ENCODE results near the gene MDP1.
A peak's percentile ranks its signal among the peaks of the same experiment; 100 is the strongest.

Gene MDP1
- total RNA-seq = 0 reads per million in 2 donors

DNA sequence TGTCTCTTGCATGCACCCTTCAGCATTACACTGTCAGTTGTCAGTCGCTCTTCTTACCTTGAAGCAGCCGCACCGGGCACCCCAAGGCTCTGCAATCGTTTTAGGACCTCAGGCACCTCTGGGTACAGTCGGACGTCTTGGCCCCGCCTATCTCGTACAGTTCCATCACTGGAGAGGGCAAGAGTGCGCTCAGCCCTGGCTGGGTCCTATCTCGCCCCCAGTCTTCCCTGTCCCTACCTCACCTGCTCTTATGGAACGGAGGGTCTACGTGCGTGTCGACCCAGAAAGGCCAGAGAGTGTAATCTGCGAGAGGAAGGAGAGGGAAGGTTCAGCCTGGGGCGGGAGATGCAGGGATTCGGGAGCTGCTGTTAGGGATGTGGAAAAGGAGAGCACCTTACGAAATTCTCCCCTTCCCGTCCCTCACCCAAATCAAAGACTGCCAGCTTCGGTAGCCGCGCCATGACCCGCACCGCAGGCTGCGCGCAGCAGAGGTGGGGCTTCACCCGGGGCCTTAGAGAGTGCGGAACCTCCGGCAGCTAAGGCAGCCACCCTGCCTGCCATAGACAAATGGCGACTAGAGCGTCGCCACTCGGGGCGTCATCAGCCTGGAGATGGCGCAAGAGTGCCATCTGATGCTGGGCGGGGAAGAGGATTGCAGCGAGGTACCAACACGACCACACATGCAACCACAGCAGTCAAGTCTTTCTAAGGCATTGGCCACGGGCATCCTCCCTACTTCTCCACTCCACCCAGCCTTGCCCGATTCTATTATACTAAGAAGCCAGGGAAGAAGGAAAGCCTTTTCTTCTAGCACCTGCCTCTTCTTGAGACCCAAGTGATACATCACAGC lies at the start of gene MDP1:
Gene MDP1, minus strand, starts transcription at position 572 of the 850 bp plus-strand sequence. Its CDS starts 111 bp downstream, at position 461.
- peak; percentile 78 for DNase-seq

GRCh38 chr14:24264298-24264697 lies 48.4 kb upstream of the MDP1 start:
- DNase-seq = no peak

DNA sequence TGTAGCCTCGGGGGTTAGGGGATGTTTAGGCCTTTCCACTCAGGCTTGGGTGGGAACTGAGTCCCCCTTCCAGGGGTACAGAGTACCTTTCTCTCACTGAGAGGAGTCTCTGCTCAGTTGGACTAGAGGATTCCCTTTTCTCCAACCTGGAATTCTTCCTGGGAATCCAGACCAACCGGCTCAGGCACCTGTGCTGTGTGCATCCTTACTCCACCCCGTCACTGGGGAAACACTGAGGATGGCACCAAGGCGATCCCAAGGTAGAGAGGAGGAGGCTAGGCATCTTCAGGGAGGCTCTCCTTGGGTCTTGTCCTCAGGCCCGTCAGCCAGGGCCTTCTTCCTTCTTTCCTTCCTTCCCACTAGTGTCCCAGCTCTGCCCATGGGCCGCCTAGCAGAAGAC lies 48.0 kb upstream of the MDP1 start:
- DNase-seq = no peak

- no peak for DNase-seq
Observed at GRCh38 chr14:24262821-24263733, 47.2 kb upstream of the MDP1 start, which contains the start of gene TGM1. TGM1 (minus strand) TSS chr14:24263177; CDS start chr14:24262352, 825 bp downstream.

DNA sequence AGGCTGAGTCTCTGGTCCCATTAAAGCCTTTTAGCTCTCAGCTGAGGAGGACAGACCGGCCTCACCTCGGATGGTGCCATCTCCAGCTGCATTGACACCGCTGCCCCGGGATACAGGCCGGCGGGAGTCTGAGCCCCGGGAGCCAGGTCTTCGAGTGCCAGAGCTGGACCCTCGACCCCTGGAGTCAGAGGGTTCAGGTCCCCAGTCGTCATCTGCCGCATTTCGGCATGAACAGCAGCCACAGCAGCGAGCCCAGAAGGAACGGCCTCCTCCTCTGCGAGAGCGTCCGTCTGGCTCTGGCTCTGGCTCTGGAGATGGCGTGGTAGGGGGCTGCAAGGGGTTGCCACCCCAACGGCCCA lies 46.1 kb upstream of the MDP1 start:
- no peak for DNase-seq

GRCh38 chr14:24261256-24261968 lies 45.5 kb upstream of the MDP1 start:
- no peak for DNase-seq

GRCh38 chr14:24260780-24261157 lies 44.9 kb upstream of the MDP1 start:
- no peak for DNase-seq

GRCh38 chr14:24260026-24260779 lies 44.3 kb upstream of the MDP1 start:
- DNase-seq = no peak

DNA sequence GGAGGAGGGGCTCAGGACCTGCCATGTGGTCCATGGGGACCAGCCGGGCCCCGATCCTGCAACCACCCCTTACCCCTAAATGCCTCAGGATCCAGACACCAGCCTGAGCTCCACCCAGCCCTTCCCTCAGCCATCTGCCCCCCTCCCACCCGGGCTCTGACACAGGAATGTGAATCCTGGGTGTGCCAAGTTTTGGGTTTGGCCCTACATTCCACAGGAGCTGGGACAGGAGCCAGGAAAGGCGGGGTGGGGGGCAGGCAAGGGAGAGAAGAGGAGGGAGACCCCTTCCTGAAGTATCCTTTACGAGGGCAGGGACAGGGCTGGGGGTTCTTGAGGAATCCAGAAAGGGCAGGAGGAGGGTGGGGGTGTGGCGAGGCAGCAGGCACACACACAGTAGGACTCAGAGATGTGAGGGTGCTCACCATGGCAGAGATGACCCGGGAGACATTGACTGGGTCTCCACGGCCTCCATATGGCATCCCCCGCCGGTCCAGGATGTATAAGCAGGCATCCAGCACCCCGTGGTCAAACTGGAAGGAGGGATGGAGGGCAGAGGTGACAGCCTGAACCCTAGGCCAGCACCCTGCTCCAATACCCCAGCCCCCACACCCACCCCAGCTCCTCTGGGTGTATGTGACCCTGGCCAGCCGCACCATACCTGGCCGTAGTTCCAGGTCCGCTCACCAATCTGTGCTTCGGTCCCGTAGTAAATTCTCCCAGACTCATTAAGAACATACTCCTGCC lies 43.6 kb upstream of the MDP1 start:
- no peak for DNase-seq

GRCh38 chr14:24258548-24259265 lies 42.8 kb upstream of the MDP1 start:
- no peak for DNase-seq

GRCh38 chr14:24258119-24258518 lies 42.3 kb upstream of the MDP1 start:
- DNase-seq = no peak

DNA sequence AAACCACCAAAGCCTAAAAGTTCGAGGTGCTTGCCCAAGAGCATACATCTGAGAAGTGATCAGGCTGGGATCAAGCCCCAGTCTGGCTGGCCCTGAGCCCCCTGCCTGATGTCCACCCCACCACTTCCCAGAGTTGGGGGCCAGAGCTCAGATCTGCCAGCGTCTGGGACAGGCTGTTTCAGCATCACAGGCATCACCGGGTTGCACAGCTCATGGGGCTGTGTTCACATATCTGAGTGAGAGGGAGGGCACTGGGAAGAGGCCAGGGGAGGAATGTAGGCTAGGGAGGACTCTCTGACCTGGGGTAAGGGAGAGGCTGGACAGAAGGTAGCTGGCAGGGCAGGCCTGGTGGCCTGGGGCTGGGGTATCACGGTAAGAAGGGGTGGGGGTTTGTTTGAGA lies 41.1 kb upstream of the MDP1 start:
- DNase-seq = no peak

- no peak for DNase-seq
Observed at GRCh38 chr14:24255931-24256711, 40.3 kb upstream of the MDP1 start.

DNA sequence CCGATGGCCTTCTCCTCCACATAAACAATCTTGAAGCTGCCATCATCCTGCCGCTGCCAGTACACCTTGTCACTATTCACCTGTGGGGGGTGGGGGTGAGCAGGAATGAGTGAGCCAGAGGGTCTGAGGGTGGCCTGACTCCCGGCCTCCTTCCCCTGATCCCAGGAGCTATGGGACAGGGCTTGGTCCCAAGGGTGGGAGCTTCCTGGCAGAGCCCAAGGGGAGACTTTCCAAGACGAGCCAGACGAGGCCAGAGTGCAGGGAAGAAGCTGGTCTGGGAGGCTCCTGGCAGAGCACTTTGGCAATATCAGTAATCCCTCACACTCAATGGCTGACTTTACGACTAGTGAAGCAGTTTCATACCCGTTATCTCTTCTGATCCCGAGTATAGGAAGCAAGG lies 39.6 kb upstream of the MDP1 start:
- no peak for DNase-seq

GRCh38 chr14:24254630-24255392 lies 38.9 kb upstream of the MDP1 start:
- DNase-seq = no peak

- no peak for DNase-seq
Observed at GRCh38 chr14:24253936-24254335, 38.1 kb upstream of the MDP1 start.

DNA sequence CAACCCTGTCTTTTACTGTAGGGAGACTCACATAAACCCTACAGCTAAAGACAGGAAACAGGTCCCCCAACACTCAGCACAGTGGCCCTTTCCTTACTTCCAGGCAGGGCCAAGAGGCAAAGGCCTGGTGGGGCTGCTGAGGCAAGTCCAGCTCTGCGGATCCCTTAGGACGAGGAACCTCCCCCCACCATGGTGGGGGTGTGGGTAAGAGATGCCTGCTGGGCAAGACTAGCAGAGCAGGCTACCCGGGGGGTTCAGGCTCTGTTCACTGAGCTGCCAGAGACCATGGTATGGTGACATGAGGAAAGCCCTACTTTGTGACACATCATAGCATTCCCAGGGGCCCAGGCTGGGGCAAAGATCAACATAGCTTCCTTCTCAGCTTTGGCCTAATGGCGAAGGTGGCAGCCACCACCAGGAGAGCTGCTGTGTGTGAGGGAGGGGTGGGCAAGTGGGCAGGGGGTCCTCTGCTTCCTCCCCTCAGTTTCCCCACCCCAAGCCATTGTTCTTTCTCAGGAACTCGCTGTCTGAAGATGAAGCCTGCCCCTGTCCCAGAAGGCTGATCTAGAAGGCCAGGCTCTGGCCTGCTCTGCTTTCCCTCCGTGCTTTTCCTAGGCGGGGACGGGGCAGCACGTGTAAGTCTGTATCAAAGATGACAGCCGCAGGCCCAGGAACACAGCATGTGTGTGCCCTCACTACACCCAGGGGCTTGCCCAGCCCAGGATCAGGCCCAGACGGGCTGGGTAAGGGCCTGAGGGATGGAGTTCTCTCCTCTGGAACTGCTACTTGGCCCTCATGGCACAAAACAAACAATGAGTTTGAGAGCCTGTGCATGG lies 36.6 kb upstream of the MDP1 start:
- DNase-seq = no peak

- DNase-seq = no peak
Observed at GRCh38 chr14:24251880-24252288, 36.0 kb upstream of the MDP1 start.

Data from T-helper 9 cell (primary cell).